Stimulated activated naive B cell treated with anti-CD40 and anti-IgM and Interleukin-4, amounts not matched to agents 10 μg/mL and 1 μg/mL and 100 μg/mL, for 72 hours (primary cell): ENCODE data around the gene IPO5.
"Not testable (repeated sequence)": the region's sequence is repeated elsewhere in the genome, so short reads cannot be mapped to it uniquely, and the experiment has no call there.

Source experiments
- ATAC-seq, 2 donors: fragments of 150-1000 bp; cut with Tn5 transposase; replicated peaks; 2 replicates each; pipeline ENCODE4 v1.10.0; 2021; ENCODE audit warnings: moderate library complexity in 1 of 2
- DNase-seq: peaks from one replicate; pipeline ENCODE4 v3.0.0; 2021
- H3K27ac Mint-ChIP-seq: one replicate; pipeline ENCODE4 v1.8.0; 2022; ENCODE audit warnings: mild to moderate bottlenecking, mixed read lengths
- H3K27me3 Mint-ChIP-seq, 2 donors: one replicate each; pipeline ENCODE4 v1.8.0; 2022; ENCODE audit warnings: mixed read lengths in 2 of 2
- H3K36me3 Mint-ChIP-seq, 2 donors: one replicate each; pipeline ENCODE4 v1.8.0; 2022; ENCODE audit warnings: mixed read lengths in 2 of 2, mild to moderate bottlenecking in 1 of 2
- H3K4me1 Mint-ChIP-seq, 2 donors: one replicate each; pipeline ENCODE4 v1.8.0; 2022; ENCODE audit warnings: mixed read lengths in 2 of 2, mild to moderate bottlenecking in 1 of 2
- H3K4me3 Mint-ChIP-seq, 2 donors: one replicate each; pipeline ENCODE4 v1.8.0; 2022; ENCODE audit warnings: mild to moderate bottlenecking in 2 of 2, mixed read lengths in 2 of 2, moderate library complexity in 1 of 2
- H3K9me3 Mint-ChIP-seq, 2 donors: one replicate each; pipeline ENCODE4 v1.8.0; 2022; ENCODE audit warnings: mixed read lengths in 2 of 2, mild to moderate bottlenecking in 1 of 2

Gene IPO5

GRCh38 chr13:98007001-98007400, 53.5 kb downstream of the IPO5 start:
- H3K4me3 Mint-ChIP-seq, result no peak overlapping the region
- no peak overlapping the region for H3K27ac Mint-ChIP-seq
- peaks cover 66 to 78% of the 10 kb centered on the region in 2 donors for H3K36me3 Mint-ChIP-seq
- peaks cover 0 to 4% of the 10 kb centered on the region in 2 donors for H3K4me1 Mint-ChIP-seq
- no peaks in the 10 kb centered on the region for H3K27me3 Mint-ChIP-seq
- DNase-seq (no peak), ATAC-seq (no peak)
- no peaks in the 10 kb centered on the region for H3K9me3 Mint-ChIP-seq

GRCh38 chr13:98013241-98013640, 59.8 kb downstream of the IPO5 start:
- Mint-ChIP-seq H3K4me1 (no peaks in the 10 kb centered on the region), H3K27me3 (no peaks in the 10 kb centered on the region), H3K4me3 (no peak overlapping the region), H3K36me3 (peaks cover 49 to 52% of the 10 kb centered on the region in 2 donors), H3K9me3 (no peaks in the 10 kb centered on the region), H3K27ac (no peak overlapping the region)
- DNase-seq (no peak), ATAC-seq (no peak)

- Mint-ChIP-seq H3K27ac (no peak overlapping the region), H3K9me3 (no peaks in the 10 kb centered on the region), H3K27me3 (no peaks in the 10 kb centered on the region), H3K36me3 (peaks cover 46 to 53% of the 10 kb centered on the region in 2 donors), H3K4me1 (no peaks in the 10 kb centered on the region), H3K4me3 (no peak overlapping the region)
- DNase-seq, result no peak
- ATAC-seq, result no peak
Observed at GRCh38 chr13:98014766-98015165, 61.3 kb downstream of the IPO5 start.

- no peaks in the 10 kb centered on the region for H3K4me1 Mint-ChIP-seq
- DNase-seq, result no peak
- H3K27ac Mint-ChIP-seq, result no peak overlapping the region
- H3K4me3 Mint-ChIP-seq, result no peak overlapping the region
- H3K36me3 Mint-ChIP-seq, result peaks cover 38 to 49% of the 10 kb centered on the region in 2 donors
- H3K27me3 Mint-ChIP-seq, result no peaks in the 10 kb centered on the region
- no peak for ATAC-seq
- no peaks in the 10 kb centered on the region for H3K9me3 Mint-ChIP-seq
Observed at GRCh38 chr13:98018293-98018692, 64.8 kb downstream of the IPO5 start.

- DNase-seq (no peak), ATAC-seq (no peak)
- H3K27ac Mint-ChIP-seq, result no peak overlapping the region
- H3K36me3 Mint-ChIP-seq, result peaks cover 34 to 53% of the 10 kb centered on the region in 2 donors
- H3K4me1 Mint-ChIP-seq, result no peaks in the 10 kb centered on the region
- H3K27me3 Mint-ChIP-seq, result no peaks in the 10 kb centered on the region
- no peaks in the 10 kb centered on the region for H3K9me3 Mint-ChIP-seq
- no peak overlapping the region for H3K4me3 Mint-ChIP-seq
Observed at GRCh38 chr13:98019186-98019585, 65.7 kb downstream of the IPO5 start.

- H3K36me3 Mint-ChIP-seq, result peaks cover 31 to 46% of the 10 kb centered on the region in 2 donors
Observed at GRCh38 chr13:98020271-98020670, 66.8 kb downstream of the IPO5 start.

GRCh38 chr13:98022210-98022609, 68.7 kb downstream of the IPO5 start:
- no peaks in the 10 kb centered on the region for H3K27me3 Mint-ChIP-seq
- no peaks in the 10 kb centered on the region for H3K9me3 Mint-ChIP-seq

More at GRCh38 chr13:98020271-98020670, 66.8 kb downstream of the IPO5 start:
- DNase-seq (no peak), ATAC-seq (no peak)
- no peak overlapping the region for H3K4me3 Mint-ChIP-seq
- H3K9me3 Mint-ChIP-seq, result no peaks in the 10 kb centered on the region
- H3K4me1 Mint-ChIP-seq, result no peaks in the 10 kb centered on the region
- H3K27ac Mint-ChIP-seq, result no peak overlapping the region
- no peaks in the 10 kb centered on the region for H3K27me3 Mint-ChIP-seq

GRCh38 chr13:98025480-98026025, 72.1 kb downstream of the IPO5 start:
- Mint-ChIP-seq H3K4me3 (no peak overlapping the region), H3K27me3 (no peaks in the 10 kb centered on the region), H3K36me3 (peaks cover 13 to 22% of the 10 kb centered on the region in 2 donors), H3K27ac (no peak overlapping the region), H3K9me3 (no peaks in the 10 kb centered on the region), H3K4me1 (no peaks in the 10 kb centered on the region)
- ATAC-seq, result no peak
- DNase-seq, result no peak

More at GRCh38 chr13:98022210-98022609, 68.7 kb downstream of the IPO5 start:
- Mint-ChIP-seq H3K4me3 (no peak overlapping the region), H3K4me1 (no peaks in the 10 kb centered on the region), H3K27ac (no peak overlapping the region), H3K36me3 (peaks cover 26 to 49% of the 10 kb centered on the region in 2 donors)
- ATAC-seq, result no peak
- no peak for DNase-seq

GRCh38 chr13:98026457-98026857, 73.0 kb downstream of the IPO5 start:
- no peak for DNase-seq

GRCh38 chr13:98032168-98032567, 78.7 kb downstream of the IPO5 start:
- H3K27me3 Mint-ChIP-seq, result peaks cover 0 to 6% of the 10 kb centered on the region in 2 donors
- no peaks in the 10 kb centered on the region for H3K36me3 Mint-ChIP-seq
- DNase-seq (no peak), ATAC-seq (no peak)
- H3K4me3 Mint-ChIP-seq, result no peak overlapping the region
- no peaks in the 10 kb centered on the region for H3K9me3 Mint-ChIP-seq
- no peaks in the 10 kb centered on the region for H3K4me1 Mint-ChIP-seq
- no peak overlapping the region for H3K27ac Mint-ChIP-seq

More at GRCh38 chr13:98026457-98026857, 73.0 kb downstream of the IPO5 start:
- H3K4me3 Mint-ChIP-seq, result no peak overlapping the region
- no peak for ATAC-seq
- no peak overlapping the region for H3K27ac Mint-ChIP-seq
- H3K4me1 Mint-ChIP-seq, result no peaks in the 10 kb centered on the region
- H3K36me3 Mint-ChIP-seq, result peaks cover 11 to 21% of the 10 kb centered on the region in 2 donors
- no peaks in the 10 kb centered on the region for H3K27me3 Mint-ChIP-seq
- no peaks in the 10 kb centered on the region for H3K9me3 Mint-ChIP-seq

- Mint-ChIP-seq H3K4me1 (no peaks in the 10 kb centered on the region), H3K4me3 (no peak overlapping the region), H3K36me3 (no peaks in the 10 kb centered on the region), H3K27me3 (peaks cover 0 to 6% of the 10 kb centered on the region in 2 donors), H3K27ac (no peak overlapping the region), H3K9me3 (no peaks in the 10 kb centered on the region)
- ATAC-seq (peak in 1 of 2 donors; percentile 27), DNase-seq (no peak)
Observed at GRCh38 chr13:98033277-98034247, 80.1 kb downstream of the IPO5 start.

- Mint-ChIP-seq H3K27me3 (peaks cover 6 to 10% of the 10 kb centered on the region in 2 donors), H3K27ac (no peak overlapping the region), H3K9me3 (no peaks in the 10 kb centered on the region), H3K36me3 (no peaks in the 10 kb centered on the region), H3K4me3 (no peak overlapping the region), H3K4me1 (no peaks in the 10 kb centered on the region)
- ATAC-seq, result peak; percentile 25 to 27
- DNase-seq, result no peak
Observed at GRCh38 chr13:98035373-98035772, 81.9 kb downstream of the IPO5 start.

GRCh38 chr13:98036564-98037302, 83.3 kb downstream of the IPO5 start:
- not testable (repeated sequence) for H3K4me1 Mint-ChIP-seq, H3K4me3 Mint-ChIP-seq, H3K36me3 Mint-ChIP-seq, DNase-seq, ATAC-seq, H3K27me3 Mint-ChIP-seq, H3K9me3 Mint-ChIP-seq, H3K27ac Mint-ChIP-seq

- Mint-ChIP-seq H3K27ac (no peak overlapping the region), H3K4me1 (no peaks in the 10 kb centered on the region), H3K4me3 (no peak overlapping the region), H3K9me3 (no peaks in the 10 kb centered on the region), H3K36me3 (no peaks in the 10 kb centered on the region), H3K27me3 (peaks cover 6 to 14% of the 10 kb centered on the region in 2 donors)
- no peak for ATAC-seq
- DNase-seq, result no peak
Observed at GRCh38 chr13:98039261-98039660, 85.8 kb downstream of the IPO5 start.
